Inflammatory macrophage treated with lipopolysaccharide for 4 hours (primary cell): ENCODE measurements around the gene PAN3.
A peak's percentile ranks its signal among the peaks of the same experiment; 100 is the strongest.

Source experiments
- DNase-seq: peaks from one replicate; pipeline ENCODE4 v3.0.0-alpha.2; 2020

The PAN3 gene

GRCh38 chr13:28138012-28138755 is at the start of gene PAN3:
Gene PAN3 (plus strand): TSS chr13:28138545. CDS start chr13:28138658, 113 bp downstream.
- peak; percentile 94 for DNase-seq

DNA sequence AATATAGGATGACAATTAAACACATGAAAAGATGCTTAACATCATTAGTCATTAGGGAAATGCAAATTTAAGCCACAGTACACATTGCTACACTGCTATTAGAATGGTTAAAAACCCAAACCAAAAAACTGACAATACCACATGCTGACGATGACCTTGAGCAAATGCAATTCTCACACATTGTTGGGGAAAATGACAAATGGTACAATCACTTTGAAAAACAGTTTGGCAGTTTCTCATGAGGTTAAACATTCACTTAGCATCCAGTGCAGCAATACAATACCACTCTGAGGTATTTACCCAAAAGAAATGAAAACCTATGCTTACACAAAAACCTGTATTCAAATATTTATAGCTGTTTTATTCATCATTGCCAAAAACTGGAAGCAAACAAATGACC is 49.3 kb upstream of the PAN3 start:
- no peak for DNase-seq

DNA sequence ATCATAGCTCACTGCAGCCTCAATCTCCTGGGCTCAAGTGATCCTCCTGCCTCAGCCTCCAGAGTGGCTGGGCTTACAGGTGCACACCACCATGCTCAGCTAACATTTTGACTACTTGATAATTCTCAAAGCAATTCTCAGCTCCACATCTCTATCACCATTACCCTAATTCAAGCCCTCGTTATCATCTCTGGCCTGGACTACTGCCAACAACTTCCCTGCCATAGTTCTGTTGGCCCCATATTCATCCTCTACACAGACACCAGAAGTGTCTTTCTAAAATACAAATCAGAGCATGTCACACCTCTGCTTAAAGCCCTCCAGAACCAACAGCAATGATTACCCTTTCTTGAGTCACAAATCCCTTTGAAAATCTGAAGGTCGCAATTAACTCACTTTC is 45.9 kb upstream of the PAN3 start:
- no peak for DNase-seq

- DNase-seq = no peak
These were observed 44.5 kb upstream of the PAN3 start for GRCh38 chr13:28093881-28094280.

- peak; percentile 28 for DNase-seq
These were observed 44.0 kb upstream of the PAN3 start for GRCh38 chr13:28094306-28094705.

GRCh38 chr13:28097503-28097902 is 40.8 kb upstream of the PAN3 start:
- DNase-seq = no peak

DNA sequence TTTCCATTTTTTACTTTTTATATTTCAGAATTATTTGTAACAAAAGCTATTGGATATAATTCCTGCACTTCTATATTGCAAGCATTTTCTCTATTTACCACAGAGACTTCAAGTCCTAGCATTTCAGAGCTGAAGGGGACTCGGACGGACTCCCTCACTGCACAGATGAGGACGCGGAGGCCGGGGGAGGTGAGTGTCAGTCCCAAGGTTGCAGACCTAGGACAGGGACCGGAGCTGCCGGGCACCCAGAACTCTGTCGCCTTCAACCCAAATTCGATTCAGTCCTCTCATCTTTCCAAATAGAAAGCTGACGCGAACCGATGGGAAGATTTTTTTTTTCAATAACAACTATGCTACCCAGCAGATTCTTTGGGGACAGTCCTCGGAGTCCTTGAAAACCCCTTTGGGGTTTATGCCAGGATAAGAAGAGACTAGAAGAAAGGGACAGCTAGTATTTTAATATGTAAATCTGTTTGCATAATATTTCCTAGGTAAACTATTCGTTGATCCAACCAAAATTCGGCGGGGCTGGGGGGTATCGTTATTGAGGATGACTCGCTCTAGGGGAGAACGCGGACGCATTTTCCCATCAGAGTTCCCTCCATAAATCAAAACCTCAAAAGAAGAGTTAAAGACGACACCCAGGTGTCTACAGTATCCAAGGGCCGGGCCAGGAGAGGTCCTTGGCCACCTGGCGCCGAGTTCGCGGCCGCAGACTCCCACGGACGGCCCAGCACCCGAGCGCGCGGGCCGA is 38.8 kb upstream of the PAN3 start:
- no peak for DNase-seq

- peak; percentile 21 for DNase-seq
These were observed 37.9 kb upstream of the PAN3 start, which contains the start of gene FLT3 for GRCh38 chr13:28100150-28101121. Gene FLT3 (minus strand): TSS chr13:28100576. CDS start chr13:28100510, 66 bp downstream.

DNA sequence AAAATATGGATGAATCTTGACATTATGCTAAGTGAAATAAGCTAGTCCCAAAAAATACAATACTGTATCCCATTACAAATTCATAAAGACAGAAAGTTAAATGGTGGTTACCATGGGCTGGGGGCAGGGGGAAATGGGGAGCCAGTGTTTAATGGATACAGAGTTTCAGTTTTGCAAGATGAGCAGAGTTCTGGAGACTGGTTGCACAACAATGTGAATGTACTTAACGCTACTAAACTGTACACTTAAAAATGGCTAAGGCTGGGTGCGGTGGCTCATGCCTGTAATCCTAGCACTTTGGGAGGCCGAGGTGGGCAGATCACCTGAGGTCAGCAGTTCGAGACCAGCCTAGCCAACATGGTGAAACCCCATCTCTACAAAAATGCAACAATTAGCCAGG is 36.5 kb upstream of the PAN3 start:
- DNase-seq = peak; percentile 35

DNA sequence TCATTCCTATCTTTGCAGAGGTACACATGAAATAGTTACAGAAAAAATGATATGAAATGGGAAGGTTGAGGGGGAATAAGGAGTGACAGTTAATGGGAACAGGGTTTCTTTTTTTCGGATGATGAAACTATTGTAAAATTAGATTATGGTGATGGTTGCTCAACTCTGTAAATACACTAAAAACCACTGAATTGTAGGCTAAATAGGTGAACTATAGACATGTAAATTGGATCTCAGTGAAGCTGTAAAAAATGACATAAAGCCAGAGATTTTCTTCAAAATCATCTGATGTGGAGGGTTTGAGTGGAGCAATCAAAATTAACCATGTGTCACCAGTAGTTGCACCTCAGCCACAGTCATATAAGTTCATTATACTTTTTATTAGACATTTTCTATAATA is 31.4 kb upstream of the PAN3 start:
- DNase-seq = peak; percentile 37

DNA sequence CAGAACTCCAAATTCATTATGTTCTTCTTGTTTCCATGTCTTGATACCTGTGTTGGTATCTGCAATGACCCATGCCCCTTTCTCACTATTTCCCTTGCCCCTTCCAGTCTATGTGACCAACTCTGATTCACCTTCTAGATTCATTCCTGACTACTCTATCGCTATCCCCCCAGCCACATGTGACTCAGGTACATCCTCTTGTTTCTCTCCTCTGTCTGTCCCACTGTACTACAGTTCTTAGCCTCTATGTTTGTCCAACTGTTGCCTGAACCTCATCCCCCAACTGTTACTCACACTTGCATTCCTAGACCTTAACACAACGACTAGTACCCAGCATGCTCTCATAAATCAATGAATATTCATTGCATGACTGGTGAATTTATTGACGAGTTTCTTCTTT is 27.9 kb upstream of the PAN3 start:
- DNase-seq = no peak

DNA sequence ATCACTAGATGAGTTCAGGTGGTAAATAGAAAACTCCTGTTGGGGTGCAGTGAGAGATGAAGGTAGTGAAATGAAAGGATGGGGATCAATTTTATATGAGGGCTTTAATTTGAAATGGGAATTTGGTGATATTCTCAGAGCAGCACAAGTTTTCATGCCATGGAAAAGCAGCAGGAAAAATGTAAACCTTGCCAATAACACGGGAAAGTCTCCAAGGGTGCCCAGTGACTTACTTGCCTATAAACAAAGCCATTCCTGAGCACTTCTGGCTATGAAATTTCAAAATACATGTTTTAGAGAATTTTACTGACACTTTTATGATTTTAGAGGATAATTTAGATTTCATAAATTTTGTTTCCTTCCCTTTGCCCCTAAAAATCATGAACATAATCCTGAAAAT is 21.6 kb upstream of the PAN3 start:
- DNase-seq = no peak

DNA sequence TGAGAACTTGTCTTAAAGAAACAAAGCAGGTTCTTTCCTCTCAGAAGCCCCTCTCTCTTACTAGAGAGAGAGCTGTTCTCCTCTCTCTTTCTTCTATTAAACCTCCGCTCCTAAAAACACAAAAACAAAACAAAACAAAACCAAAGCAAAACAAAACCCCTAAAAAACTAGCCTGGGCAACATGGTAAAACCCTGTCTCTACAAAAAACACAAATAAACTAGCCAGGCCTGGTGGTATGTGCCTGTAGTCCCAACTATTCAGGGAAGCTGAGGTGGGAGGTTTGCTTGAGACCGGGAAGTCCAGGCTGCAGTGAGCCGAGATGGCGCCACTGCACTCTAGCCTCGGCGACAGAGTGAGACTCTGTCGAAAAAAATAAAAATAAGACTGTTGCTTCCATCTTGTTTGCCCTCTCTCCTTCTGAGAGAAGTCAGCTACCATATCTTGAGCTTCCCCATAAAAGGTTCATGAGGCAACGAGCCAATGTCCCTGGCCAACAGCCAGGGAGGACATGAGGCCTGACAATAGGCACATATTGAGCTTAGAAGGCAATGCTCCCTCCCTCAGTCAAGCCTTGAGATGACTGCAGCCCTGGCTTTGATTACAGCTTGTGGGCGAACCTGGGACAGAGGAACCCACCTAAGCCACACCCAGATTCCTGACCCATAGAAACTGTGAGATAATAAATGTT is 20.5 kb upstream of the PAN3 start:
- DNase-seq = no peak

- no peak for DNase-seq
These were observed 18.0 kb upstream of the PAN3 start for GRCh38 chr13:28120317-28120716.

DNA sequence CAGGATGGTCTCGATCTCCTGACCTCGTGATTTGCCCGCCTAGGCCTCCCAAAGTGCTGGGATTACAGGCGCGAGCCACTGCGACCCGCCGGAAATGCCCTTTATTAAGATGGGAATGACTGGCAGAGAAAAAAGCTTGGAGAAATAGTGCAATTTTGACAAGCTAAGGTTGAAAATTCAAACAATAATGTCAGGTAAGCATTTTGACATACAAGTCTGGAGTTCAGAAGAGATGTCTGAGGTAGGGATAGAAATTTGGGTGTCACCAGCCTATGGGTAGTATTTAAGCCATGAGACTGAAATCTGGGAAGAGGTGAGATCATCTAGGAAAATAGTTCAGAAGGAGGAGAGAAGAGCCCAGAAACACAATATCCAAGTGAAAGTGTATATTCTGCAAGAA is 17.1 kb upstream of the PAN3 start:
- DNase-seq = no peak

DNA sequence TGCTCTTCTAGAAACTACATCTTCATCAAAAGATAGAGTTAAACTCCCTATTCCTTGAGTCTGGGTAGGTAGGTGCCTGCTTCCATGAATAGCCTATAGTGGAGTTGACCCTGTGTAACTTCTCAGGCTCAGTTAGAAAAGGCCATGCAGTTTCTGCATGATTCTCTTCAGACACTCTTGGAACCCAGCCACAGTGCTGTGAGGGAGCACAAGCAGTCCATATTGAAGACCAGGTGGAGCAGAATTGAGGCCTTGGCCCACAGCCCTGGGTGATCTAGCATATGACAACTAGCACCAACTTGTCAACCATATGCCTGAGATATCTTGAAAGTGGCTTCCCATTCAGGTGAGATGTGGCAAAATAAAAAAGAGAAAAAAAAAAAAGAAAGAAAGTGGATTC is 10.3 kb upstream of the PAN3 start:
- no peak for DNase-seq

DNA sequence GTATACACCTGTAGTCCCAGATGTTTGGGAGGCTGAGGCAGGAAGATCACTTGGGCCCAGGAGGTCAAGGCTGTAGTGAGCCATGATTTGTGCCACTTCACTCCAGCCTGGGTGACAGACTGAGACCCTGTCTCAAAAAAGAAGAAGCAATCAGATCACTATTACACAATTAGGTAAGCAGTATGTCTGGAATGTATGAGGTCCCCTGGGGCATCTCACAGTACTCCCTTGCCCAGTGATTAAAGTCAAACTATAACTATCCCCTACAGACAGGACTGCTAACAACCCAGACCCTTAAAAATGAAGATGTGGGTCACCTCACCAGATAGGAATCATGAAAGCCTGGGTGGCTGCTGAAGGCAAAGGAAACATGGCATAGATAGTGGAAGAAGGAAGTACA is 9.4 kb upstream of the PAN3 start:
- no peak for DNase-seq

DNA sequence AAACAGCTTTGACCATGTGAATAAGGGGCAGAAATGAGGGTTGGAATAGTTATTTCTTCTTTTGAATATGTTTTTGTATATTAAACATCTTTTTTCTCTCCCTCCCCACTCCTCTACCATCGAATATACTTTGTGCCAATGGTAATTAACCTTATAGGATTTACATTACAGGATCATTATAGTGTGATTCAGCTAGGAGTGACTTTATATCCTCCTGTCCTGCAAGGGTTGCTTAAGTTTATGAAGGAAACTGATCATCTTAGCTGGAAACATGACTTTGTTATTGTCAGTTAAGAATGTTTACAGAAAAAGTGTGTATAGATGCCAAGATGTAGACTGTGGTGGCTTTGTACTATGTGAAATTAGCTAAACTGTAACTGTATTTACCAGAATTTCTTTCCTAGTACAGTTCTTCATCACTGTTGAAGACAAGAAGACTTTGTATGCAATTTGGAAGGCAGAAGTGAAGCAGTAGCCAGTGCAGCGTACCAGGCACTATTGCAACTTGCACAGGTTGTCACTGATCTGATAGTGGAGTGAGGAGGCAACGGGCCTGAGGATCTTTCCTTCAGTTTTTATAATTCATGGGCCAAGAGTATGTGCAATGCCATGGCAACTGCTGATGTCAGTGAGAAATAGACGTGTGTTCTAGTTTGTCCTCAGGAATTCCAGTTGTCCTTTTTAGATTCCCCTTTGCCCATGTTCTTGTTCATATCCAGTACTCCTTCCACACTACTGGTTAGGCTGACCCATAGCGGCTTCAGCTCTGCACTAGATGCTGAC is 8.2 kb upstream of the PAN3 start:
- no peak for DNase-seq

DNA sequence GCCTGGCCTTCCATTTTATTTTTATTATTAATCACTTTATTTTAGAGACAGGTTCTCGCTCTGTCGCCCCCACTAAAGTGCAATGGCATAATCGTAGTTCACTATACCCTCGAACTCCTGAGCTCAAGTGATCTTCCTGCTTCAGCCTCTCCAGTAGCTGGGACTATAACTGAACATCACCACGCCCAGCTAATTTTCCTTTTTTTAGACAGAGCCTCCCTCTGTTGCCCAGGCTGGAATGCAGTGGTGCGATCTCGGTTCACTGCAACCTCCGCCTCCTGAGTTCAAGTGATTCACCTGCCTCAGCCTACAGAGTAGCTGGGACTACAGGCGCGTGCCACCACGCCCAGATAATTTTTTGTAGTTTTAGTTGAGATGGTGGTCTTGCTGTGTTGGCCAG is 6.7 kb upstream of the PAN3 start:
- DNase-seq = no peak

DNA sequence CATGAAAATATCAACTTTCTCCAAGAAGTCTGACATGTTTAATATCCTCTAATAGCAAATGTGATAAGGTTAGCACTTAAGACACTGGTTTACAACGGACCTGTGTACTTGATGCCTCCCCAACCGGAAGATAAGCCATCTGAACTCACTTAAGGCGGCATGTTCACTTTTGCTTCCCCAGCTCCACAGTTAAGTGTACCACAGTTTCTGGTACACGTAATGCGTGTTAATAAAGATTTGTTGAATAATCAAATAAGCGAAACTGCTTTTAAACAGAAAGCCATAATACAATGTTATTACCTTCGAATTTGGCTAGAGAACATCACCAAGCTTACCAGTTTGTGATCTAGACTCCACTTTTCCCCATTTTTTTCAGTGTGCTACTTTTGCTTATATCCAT is 1.4 kb upstream of the PAN3 start:
- DNase-seq = peak; percentile 39

DNA sequence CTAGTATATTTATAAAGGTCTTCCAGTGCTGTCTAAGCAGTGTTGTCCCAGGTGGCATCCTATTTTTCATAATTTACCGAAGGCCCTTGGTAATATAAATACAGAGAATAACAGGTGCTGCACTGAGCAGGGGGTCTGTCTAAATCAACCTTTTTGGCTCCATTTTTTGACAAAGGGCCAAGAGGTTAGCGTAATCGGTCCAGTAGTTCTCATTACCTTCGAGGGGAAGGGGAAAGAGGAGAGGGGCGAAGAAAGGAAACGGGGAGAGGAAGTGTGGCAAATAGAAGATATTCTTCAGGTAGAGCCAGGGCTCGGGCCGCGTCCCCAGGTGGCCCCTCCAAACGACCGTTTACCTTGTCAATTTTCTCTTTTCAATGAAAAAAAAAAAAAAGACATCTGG is 749 bp upstream of the PAN3 start:
- peak; percentile 8 for DNase-seq
